ENCODE measurements around the gene RNU2-1.

DNA sequence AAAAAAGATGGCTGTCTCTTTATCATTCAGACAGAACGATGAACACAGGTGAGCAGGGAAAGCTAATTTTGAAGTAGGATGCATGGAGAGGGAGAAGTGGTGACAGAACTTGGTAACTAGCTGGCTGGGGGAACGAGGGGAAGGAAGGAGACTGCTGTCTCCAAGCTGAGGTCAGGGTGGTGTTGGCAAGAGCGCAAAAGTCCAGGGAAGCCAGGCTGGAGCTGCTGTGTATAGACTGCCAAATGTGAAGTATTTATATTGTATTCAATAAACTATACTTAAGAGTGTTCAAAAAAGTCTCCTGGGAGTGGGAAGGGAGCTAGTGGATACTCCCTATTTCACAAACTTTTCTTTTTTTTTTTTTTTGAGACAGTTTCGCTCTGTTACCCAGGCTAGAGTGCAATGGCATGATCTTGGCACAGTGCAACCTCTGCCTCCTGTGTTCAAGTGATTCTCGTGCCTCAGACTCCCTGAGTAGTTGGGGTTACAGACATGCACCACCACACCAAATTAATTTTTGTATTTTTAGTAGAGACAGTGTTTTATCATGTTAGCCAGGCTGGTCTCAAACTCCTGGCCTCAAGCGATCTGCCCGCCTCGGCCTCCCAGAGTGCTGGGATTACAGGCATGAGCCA is 13.9 kb downstream of the RNU2-1 start:
- TF ChIP-seq, protein P1, sequence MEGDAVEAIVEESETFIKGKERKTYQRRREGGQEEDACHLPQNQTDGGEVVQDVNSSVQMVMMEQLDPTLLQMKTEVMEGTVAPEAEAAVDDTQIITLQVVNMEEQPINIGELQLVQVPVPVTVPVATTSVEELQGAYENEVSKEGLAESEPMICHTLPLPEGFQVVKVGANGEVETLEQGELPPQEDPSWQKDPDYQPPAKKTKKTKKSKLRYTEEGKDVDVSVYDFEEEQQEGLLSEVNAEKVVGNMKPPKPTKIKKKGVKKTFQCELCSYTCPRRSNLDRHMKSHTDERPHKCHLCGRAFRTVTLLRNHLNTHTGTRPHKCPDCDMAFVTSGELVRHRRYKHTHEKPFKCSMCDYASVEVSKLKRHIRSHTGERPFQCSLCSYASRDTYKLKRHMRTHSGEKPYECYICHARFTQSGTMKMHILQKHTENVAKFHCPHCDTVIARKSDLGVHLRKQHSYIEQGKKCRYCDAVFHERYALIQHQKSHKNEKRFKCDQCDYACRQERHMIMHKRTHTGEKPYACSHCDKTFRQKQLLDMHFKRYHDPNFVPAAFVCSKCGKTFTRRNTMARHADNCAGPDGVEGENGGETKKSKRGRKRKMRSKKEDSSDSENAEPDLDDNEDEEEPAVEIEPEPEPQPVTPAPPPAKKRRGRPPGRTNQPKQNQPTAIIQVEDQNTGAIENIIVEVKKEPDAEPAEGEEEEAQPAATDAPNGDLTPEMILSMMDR (conservative IDR thresholded peaks at IDR 0.05 in 1 of 2, IDR thresholded peaks at IDR 0.05 in 1 of 2; ENCODE audit: low read depth in 1 of 2, low read length in 2 of 2), result no peak
- no peak for TF ChIP-seq EZH2 (IDR thresholded peaks at IDR 0.05; ENCODE audit: low read length, missing control alignments)

Measured in fibroblast of lung (primary cell).